LNCAP (cell line): ENCODE results near the gene CACNA1C.

Experiments used
- TF ChIP-seq, protein P1 (sequence below): fragments of 450-650 bp; IDR thresholded peaks from 2 replicates; pipeline ENCODE4 v1.5.1; 2017; ENCODE audit warnings: mild to moderate bottlenecking

CACNA1C gene

GRCh38 chr12:2544230-2544629 is 491.4 kb downstream of the CACNA1C start:
- TF ChIP-seq, protein P1, sequence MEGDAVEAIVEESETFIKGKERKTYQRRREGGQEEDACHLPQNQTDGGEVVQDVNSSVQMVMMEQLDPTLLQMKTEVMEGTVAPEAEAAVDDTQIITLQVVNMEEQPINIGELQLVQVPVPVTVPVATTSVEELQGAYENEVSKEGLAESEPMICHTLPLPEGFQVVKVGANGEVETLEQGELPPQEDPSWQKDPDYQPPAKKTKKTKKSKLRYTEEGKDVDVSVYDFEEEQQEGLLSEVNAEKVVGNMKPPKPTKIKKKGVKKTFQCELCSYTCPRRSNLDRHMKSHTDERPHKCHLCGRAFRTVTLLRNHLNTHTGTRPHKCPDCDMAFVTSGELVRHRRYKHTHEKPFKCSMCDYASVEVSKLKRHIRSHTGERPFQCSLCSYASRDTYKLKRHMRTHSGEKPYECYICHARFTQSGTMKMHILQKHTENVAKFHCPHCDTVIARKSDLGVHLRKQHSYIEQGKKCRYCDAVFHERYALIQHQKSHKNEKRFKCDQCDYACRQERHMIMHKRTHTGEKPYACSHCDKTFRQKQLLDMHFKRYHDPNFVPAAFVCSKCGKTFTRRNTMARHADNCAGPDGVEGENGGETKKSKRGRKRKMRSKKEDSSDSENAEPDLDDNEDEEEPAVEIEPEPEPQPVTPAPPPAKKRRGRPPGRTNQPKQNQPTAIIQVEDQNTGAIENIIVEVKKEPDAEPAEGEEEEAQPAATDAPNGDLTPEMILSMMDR = no peak

- TF ChIP-seq, protein P1 = no peak
These were observed 494.7 kb downstream of the CACNA1C start for GRCh38 chr12:2547273-2548044.

- TF ChIP-seq, protein P1 = no peak
These were observed 495.3 kb downstream of the CACNA1C start for GRCh38 chr12:2548081-2548480.

DNA sequence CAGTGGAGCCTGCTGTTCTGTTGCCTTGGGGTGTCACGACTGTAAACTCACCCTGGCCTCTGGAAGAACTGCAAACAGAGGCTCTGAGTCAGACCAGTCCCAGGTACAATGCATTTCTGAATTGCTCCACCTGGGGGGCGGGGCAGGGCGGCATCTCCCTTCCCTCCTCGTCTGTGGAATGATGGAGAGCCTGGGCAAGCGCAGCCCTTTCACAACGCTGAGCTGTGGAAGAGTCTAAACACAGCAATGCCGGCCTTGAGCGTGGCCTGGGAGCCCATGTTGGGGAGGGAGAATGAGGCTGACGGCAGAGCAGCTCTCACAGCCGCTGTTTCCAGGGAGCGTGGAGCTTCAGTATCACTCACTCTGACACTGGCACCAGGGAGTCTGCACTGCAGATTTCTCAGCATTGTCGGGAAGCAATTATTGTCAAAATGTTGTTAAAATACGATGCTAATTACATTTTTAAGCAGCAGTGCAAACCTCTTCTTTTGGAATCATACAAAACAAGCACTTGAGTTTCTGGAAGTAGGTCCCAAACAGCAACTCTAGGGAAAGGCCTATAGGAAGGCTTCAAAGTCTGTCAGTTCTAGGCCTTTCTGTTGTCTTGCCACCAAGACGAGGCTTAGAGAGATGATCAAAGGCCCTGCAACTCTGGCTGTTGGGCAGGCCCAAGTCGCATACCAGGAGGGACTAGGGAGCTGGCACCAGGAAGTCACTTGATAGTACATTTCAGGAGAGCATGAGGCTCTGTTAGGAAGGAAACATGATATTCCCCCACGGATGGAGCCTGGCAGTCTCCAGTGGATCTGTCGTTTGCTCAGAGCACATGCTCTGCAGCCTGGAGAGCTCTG is 498.0 kb downstream of the CACNA1C start:
- TF ChIP-seq, protein P1 = no peak

- TF ChIP-seq, protein P1 = no peak
These were observed 498.7 kb downstream of the CACNA1C start for GRCh38 chr12:2551412-2551900.

DNA sequence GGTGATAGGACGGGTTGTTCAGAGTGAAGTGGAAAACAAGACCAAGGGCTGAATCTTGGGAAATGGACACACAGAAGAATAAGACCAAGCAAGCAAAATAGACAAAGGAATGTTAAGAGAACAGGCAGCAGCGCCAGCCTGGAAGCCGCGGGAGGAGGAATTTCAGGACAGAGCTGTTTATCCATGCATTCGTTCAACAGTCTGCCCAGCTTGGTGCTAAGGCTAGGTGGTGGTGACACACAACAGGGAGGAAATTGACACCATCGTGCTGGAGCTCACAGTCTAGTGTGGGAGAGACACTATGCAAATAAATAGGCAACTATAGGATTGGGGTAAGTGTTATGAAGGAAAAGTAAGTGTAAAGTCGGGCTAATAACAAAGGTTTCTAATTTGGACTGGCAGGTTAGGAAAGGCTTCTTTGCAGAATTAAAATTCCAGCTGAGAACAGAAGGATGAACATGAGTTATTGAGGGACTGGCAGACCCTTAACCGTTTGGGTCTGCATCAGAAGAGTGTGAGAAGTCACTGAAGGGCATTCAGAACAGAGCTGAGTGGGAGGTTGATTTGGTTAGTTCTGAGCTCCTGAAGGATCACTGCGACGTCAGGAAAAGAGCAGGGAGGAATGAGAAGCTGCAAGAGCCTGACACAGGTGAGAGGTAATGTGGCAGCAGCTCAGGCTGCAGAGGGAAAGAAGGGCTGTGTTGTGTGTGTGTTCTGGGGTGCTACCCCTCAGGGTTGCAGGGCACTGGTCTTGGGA is 499.4 kb downstream of the CACNA1C start:
- TF ChIP-seq, protein P1 = no peak
